ENCODE data around the gene KRT78. TPM values are rescaled to one million over a fixed set of nuclear protein-coding genes. Genes with fewer than 3 reads are reported as not detected.

Gene KRT78
- total RNA-seq, 1 donor from 2014 or later = not detected

GRCh38 chr12:52811191-52812072 lies 37.4 kb downstream of the KRT78 start:
- Histone ChIP-seq H3K36me3 (ENCODE audit: control insufficient read depth, insufficient read depth, low read length) (no peaks in the 10 kb centered on the region), H3K4me3 (ENCODE audit: low read depth, low read length) (no peak overlapping the region), H3K27me3 (ENCODE audit: control insufficient read depth, insufficient read depth, low read length) (peaks cover 9% of the 10 kb centered on the region)
- no peak for DNase-seq (ENCODE audit: low read depth)
- no peak for TF ChIP-seq CTCF (IDR thresholded peaks at IDR 0.05; ENCODE audit: insufficient read depth, low read length, poor library complexity, severe bottlenecking)

DNA sequence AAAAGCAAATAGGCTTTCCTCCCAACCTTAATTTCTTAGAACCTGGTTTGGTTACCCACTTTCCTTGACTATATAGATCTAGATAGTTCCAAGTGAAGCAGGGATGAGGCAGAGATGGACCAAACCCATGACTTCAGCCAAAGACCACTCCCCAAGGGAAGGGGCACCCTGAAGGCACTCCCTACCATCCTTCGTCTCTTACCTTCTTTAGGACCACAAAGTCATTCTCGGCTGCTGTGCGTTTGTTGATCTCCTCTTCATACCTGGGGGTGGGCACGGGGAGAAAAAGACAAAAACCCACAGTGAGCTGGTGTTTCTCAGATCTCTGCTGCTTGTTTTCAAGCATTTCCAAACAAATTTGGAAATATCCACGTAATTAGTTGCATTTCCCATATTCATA lies 38.2 kb downstream of the KRT78 start:
- Histone ChIP-seq H3K36me3 (ENCODE audit: control insufficient read depth, insufficient read depth, low read length) (no peaks in the 10 kb centered on the region), H3K27me3 (ENCODE audit: control insufficient read depth, insufficient read depth, low read length) (peaks cover 9% of the 10 kb centered on the region), H3K4me3 (ENCODE audit: low read depth, low read length) (no peak overlapping the region)
- DNase-seq (ENCODE audit: low read depth) = no peak
- TF ChIP-seq CTCF (IDR thresholded peaks at IDR 0.05; ENCODE audit: insufficient read depth, low read length, poor library complexity, severe bottlenecking) = no peak

- H3K4me3 ChIP-seq (ENCODE audit: low read depth, low read length) = no peak overlapping the region
- TF ChIP-seq CTCF (IDR thresholded peaks at IDR 0.05; ENCODE audit: insufficient read depth, low read length, poor library complexity, severe bottlenecking) = no peak
- no peak for DNase-seq (ENCODE audit: low read depth)
- H3K27me3 ChIP-seq (ENCODE audit: control insufficient read depth, insufficient read depth, low read length) = peaks cover 9% of the 10 kb centered on the region
- no peaks in the 10 kb centered on the region for H3K36me3 ChIP-seq (ENCODE audit: control insufficient read depth, insufficient read depth, low read length)
Observed at GRCh38 chr12:52809166-52809565, 39.6 kb downstream of the KRT78 start.

- no peak for DNase-seq (ENCODE audit: low read depth)
- Histone ChIP-seq H3K36me3 (ENCODE audit: control insufficient read depth, insufficient read depth, low read length) (no peaks in the 10 kb centered on the region), H3K27me3 (ENCODE audit: control insufficient read depth, insufficient read depth, low read length) (peaks cover 9% of the 10 kb centered on the region), H3K4me3 (ENCODE audit: low read depth, low read length) (no peak overlapping the region)
- no peak for TF ChIP-seq CTCF (IDR thresholded peaks at IDR 0.05; ENCODE audit: insufficient read depth, low read length, poor library complexity, severe bottlenecking)
Observed at GRCh38 chr12:52808573-52809160, 40.1 kb downstream of the KRT78 start.

GRCh38 chr12:52807544-52808470 lies 41.0 kb downstream of the KRT78 start:
- H3K27me3 ChIP-seq (ENCODE audit: control insufficient read depth, insufficient read depth, low read length) = peaks cover 7% of the 10 kb centered on the region
- H3K4me3 ChIP-seq (ENCODE audit: low read depth, low read length) = no peak overlapping the region
- DNase-seq (ENCODE audit: low read depth) = no peak

More at GRCh38 chr12:52807544-52808470, 41.0 kb downstream of the KRT78 start:
- TF ChIP-seq CTCF (IDR thresholded peaks at IDR 0.05; ENCODE audit: insufficient read depth, low read length, poor library complexity, severe bottlenecking) = no peak
- no peaks in the 10 kb centered on the region for H3K36me3 ChIP-seq (ENCODE audit: control insufficient read depth, insufficient read depth, low read length)

All from kidney epithelial cell (primary cell).